Cardiac muscle cell (in vitro differentiated cells and primary cell): ENCODE results near the gene ALDH1A2. TPM values are rescaled to one million over a fixed set of nuclear protein-coding genes. Genes with fewer than 3 reads are reported as not detected.

Experiments used
- DNase-seq, 2 donors: peaks; one replicate each; pipeline versions ENCODE4 v3.0.0 to v3.0.0-alpha.2; 2010 to 2017; ENCODE audit warnings: low read depth in 1 of 2, low spot score in 1 of 2
- H3K27ac ChIP-seq: fragments of 200-600 bp; sonication (generic); 2 replicates; pipeline ENCODE4 v1.5.1; 2016
- H3K27me3 ChIP-seq: fragments of 200-600 bp; sonication (generic); 2 replicates; pipeline ENCODE4 v1.6.0; 2016; ENCODE audit warnings: control low read depth
- H3K36me3 ChIP-seq: fragments of 200-600 bp; sonication (generic); 2 replicates; pipeline ENCODE4 v1.5.1; 2016; ENCODE audit warnings: control low read depth
- H3K4me1 ChIP-seq: fragments of 200-600 bp; sonication (generic); 2 replicates; pipeline ENCODE4 v1.8.1; 2017; ENCODE audit warnings: low read depth, mild to moderate bottlenecking, mixed run types
- H3K4me3 ChIP-seq: fragments of 200-600 bp; sonication (generic); 2 replicates; pipeline ENCODE4 v1.5.1; 2016; ENCODE audit warnings: mild to moderate bottlenecking
- H3K9me3 ChIP-seq: fragments of 200-600 bp; sonication (generic); 2 replicates; pipeline ENCODE4 v1.5.1; 2017; ENCODE audit warnings: low read depth, mild to moderate bottlenecking, control low read depth
- polyA plus RNA-seq: library from polyadenylated mRNA; unstranded; fragments of >200 nt; fragmentation: Nextera tagmentation; extraction: Ambion mirVana; gene quantifications from 2 replicates; pipeline ENCODE4 v1.2.1, GENCODE V29; 2016
- total RNA-seq: library from RNA; depleted of rRNA; stranded (reverse); fragments of >200 nt; gene quantifications from 2 replicates; pipeline ENCODE4 v1.2.3, GENCODE V29; 2016
- TF ChIP-seq, protein P1 (sequence below): IDR thresholded peaks from 2 replicates; pipeline ENCODE4 v1.5.1; 2012; ENCODE audit warnings: low read depth, mild to moderate bottlenecking, low read length

Gene ALDH1A2
- total and polyA plus RNA-seq, 2 experiments from 2014 or later, result 3.5 to 4.0 TPM

DNA sequence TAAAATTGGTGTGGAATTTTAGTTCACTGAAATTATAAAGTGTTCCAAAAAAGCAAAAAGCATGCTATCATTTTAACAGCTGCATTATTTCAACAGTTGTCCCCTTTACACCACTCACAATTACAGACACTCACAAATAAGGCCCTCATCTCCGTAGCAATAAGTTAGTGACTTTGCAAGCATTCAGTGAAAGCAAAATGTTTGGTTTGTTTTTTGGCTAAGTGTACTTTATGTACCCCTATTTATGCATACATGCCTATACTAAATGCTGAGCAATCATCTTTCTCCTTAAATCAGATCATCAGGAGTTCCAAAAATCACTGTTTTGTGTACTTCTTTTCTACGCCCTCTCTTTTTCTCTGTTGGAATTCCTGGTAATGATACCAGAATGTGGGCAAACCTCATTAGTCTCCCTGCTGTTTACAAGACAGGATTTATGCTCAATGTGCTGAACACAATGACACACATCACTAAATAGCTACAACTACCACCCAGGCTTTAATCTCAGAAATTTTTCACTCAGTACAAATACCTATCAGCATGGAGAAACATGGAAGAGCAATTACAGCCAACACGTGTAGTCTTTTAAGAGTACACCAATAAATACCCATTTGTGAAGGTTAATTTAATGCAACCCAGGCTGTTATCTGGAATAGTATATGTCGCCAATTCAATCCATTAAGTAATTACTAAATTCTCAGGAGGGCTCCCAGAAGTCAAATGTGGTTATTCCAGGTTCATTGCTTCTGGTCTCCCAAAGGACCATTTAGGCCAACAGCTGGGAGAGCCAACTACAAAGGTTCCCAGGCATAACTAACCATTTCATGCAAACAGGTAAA is 12.0 kb downstream of the ALDH1A2 start:
- TF ChIP-seq, protein P1, sequence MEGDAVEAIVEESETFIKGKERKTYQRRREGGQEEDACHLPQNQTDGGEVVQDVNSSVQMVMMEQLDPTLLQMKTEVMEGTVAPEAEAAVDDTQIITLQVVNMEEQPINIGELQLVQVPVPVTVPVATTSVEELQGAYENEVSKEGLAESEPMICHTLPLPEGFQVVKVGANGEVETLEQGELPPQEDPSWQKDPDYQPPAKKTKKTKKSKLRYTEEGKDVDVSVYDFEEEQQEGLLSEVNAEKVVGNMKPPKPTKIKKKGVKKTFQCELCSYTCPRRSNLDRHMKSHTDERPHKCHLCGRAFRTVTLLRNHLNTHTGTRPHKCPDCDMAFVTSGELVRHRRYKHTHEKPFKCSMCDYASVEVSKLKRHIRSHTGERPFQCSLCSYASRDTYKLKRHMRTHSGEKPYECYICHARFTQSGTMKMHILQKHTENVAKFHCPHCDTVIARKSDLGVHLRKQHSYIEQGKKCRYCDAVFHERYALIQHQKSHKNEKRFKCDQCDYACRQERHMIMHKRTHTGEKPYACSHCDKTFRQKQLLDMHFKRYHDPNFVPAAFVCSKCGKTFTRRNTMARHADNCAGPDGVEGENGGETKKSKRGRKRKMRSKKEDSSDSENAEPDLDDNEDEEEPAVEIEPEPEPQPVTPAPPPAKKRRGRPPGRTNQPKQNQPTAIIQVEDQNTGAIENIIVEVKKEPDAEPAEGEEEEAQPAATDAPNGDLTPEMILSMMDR, result no peak
- Histone ChIP-seq H3K27ac (no peak overlapping the region), H3K27me3 (peaks cover 21% of the 10 kb centered on the region), H3K36me3 (no peaks in the 10 kb centered on the region), H3K4me1 (peaks cover 5% of the 10 kb centered on the region), H3K9me3 (no peaks in the 10 kb centered on the region), H3K4me3 (no peak overlapping the region)
- no peak for DNase-seq

DNA sequence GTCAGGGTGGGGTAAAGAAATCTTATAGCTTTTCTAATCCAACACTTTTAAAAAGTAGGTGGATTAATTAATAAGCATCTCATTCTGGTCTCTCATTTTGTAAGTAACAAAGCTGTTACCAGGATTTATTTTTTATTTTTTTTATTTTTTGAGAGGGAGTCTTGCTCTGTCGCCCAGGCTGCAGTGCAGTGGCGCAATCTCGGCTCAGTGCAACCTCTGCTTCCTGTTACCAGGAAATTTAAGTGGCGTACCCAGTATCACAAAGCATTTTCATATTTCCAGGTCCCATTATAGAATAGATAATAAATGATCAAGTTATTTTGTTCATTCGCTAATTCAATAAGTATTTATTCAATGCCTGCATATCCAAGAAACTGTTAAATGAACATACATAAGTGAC is 13.2 kb downstream of the ALDH1A2 start:
- no peak overlapping the region for H3K4me3 ChIP-seq
- H3K36me3 ChIP-seq, result no peaks in the 10 kb centered on the region
- H3K4me1 ChIP-seq, result peaks cover 5% of the 10 kb centered on the region
- H3K27ac ChIP-seq, result no peak overlapping the region
- H3K9me3 ChIP-seq, result no peaks in the 10 kb centered on the region
- H3K27me3 ChIP-seq, result peaks cover 13% of the 10 kb centered on the region
- no peak for DNase-seq
- TF ChIP-seq, protein P1, result no peak

DNA sequence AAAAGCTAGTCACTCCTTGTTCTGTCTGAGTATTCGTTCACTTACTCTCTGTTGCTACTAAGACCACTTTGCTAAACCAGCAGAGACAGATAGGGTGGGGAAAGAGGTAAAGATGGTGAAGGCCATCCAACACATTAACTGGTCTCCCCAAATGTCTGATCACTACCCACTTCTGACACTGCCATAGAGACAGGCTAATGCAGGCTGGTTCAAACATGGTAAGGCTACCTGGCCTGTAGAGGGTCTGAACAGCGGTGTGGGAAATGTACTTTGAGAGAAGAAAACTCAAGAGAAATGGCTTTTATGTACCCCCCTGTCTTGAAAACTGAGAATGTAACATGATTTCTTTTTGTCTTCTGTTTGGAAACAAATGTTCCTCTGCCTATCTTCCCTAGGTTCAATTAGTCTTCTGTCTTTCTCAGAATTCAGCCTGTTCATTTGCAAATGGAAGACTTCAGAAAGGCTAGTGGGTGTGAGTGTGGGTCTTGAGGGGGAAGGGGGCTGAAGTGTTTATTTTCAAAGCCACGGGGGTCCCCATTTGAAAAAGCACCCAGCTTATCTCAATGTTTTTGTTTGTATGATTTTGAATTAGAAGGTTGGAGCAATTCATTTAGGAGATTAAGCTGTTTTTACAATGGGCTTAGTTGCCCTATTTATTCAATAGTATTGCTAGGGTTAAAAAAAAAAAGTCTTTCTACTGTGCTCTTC is 15.8 kb downstream of the ALDH1A2 start:
- Histone ChIP-seq H3K4me3 (no peak overlapping the region), H3K36me3 (no peaks in the 10 kb centered on the region), H3K9me3 (no peaks in the 10 kb centered on the region), H3K4me1 (peaks cover 5% of the 10 kb centered on the region), H3K27me3 (no peaks in the 10 kb centered on the region), H3K27ac (no peak overlapping the region)
- TF ChIP-seq, protein P1, result no peak
- no peak for DNase-seq

DNA sequence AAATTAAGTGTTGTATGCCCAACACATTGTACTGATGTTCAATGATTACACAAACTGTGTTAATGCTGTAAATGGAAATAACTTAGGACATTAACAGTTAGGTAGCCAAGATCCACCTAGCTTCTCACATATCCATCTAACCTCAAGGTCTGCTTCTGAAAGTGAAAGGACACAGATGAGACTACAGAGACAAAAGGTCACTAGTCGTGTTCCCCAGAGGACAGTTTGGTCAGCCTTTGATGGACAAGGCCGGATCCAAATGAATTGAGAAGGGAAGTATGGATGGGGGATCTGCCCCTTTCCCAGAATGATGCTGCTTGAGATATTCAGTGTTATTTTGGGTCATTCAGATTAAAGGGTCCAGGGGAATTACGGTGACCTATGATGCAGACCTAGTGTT is 17.2 kb downstream of the ALDH1A2 start:
- Histone ChIP-seq H3K36me3 (no peaks in the 10 kb centered on the region), H3K27me3 (no peaks in the 10 kb centered on the region), H3K9me3 (no peaks in the 10 kb centered on the region), H3K4me3 (no peak overlapping the region), H3K4me1 (peaks cover 5% of the 10 kb centered on the region), H3K27ac (no peak overlapping the region)
- TF ChIP-seq, protein P1, result no peak
- DNase-seq, result no peak

DNA sequence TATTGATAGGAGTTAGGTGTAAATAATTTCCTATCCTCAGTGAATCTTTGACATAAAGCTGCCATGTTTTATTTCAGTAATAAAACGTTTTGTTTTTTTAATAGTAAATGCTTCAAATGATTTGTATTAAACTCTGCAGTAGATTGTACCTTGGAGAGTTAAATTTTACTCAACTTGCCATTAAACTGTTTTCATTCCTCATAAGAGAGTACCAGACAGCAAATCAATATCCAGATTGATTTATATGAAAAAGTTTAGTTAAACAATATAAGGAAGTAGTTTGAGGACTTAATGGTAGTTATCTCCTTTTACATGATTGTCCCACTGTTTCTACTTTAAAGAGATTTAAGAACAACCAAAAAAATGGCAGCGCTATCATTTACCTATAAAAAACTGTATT is 18.4 kb downstream of the ALDH1A2 start:
- DNase-seq, result no peak
- H3K4me3 ChIP-seq, result no peak overlapping the region
- no peaks in the 10 kb centered on the region for H3K36me3 ChIP-seq
- TF ChIP-seq, protein P1, result no peak
- H3K9me3 ChIP-seq, result no peaks in the 10 kb centered on the region
- peaks cover 5% of the 10 kb centered on the region for H3K4me1 ChIP-seq
- H3K27me3 ChIP-seq, result no peaks in the 10 kb centered on the region
- H3K27ac ChIP-seq, result no peak overlapping the region
